ENCODE results near the gene PHB1. TPM values are rescaled to one million over a fixed set of nuclear protein-coding genes. Genes with fewer than 3 reads are reported as not detected.

The PHB1 gene
- total RNA-seq, 1 donor from 2014 or later = 172 TPM

Other genes starting within 250 kb of the PHB1 start
- 2.9 TPM for gene GNGT2, start 204.3 kb downstream of the PHB1 start, total RNA-seq
- gene ABI3, start 204.2 kb downstream of the PHB1 start, total RNA-seq = 15.2 TPM
- 0.34 TPM for gene PHOSPHO1, start 184.1 kb downstream of the PHB1 start, total RNA-seq
- gene ZNF652, start 52.6 kb downstream of the PHB1 start, total RNA-seq = 44.6 TPM
- gene NGFR, start 80.4 kb upstream of the PHB1 start, total RNA-seq = 10.0 TPM
- 9.2 TPM for gene NXPH3, start 161.0 kb upstream of the PHB1 start, total RNA-seq

Measured in ureter (tissue), 1 donor.